Activated CD4-positive, alpha-beta T cell treated with anti-CD3 and anti-CD28 coated beads, Interleukin-2, amount 50 U/mL, for 1 hour (primary cell): ENCODE data around the gene JPH4.
"Not testable (repeated sequence)": the region's sequence is repeated elsewhere in the genome, so short reads cannot be mapped to it uniquely, and the experiment has no call there.

Experiments used
- DNase-seq: peaks from one replicate; pipeline ENCODE4 v3.0.0-alpha.2; 2020

The JPH4 gene

GRCh38 chr14:23578560-23579310 lies at the start of gene JPH4:
Gene JPH4, minus strand, starts transcription at chr14:23578790. Its CDS starts 1,337 bp downstream, at chr14:23577453.
- DNase-seq = no peak

DNA sequence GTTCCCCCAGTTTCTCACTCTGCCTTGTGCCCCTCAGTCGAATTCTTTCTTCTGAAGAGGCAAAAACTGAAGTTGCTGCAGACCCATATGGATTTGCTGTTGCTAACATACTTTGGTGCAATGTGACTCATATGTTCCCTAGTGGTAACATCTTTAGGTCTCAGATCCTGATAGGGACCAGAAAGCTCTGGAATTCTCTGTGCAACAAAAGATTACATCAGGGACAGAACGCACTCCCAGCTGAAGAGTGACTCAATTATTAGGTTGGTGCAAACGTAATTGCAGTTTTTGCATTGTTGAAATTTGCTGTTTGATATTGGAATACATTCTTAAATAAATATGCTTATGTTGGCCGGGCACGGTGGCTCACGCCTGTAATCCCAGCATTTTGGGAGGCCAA lies 49.4 kb upstream of the JPH4 start:
- no peak for DNase-seq

GRCh38 chr14:23626946-23627345 lies 48.4 kb upstream of the JPH4 start:
- no peak for DNase-seq

DNA sequence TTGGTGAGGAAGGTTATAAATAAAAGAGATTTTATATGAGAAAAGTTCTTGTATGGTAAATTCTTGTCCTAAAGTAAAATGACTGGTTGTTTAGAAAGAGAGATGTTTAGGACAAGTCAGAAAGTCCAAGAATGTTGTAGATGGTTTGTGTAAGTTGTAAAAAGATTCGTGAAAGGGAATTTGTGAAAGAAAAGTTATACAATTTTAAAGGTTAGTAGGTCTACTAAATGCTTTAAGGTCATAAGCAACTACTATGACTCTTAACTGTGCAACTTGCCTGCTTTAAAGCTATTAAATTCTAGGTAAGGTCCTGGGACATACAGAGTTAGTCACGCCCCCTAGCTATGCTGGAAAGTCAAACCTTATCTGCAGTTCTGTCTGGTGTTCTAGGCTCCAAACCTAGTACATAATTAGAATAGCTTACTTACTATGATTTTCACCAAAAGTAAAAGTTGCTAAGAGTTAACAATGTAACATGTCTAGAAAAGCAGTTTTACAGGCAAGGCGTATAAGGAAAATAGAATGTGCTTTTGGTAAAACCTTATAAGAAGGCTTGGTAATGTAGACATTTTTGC lies 46.3 kb upstream of the JPH4 start:
- no peak for DNase-seq

DNA sequence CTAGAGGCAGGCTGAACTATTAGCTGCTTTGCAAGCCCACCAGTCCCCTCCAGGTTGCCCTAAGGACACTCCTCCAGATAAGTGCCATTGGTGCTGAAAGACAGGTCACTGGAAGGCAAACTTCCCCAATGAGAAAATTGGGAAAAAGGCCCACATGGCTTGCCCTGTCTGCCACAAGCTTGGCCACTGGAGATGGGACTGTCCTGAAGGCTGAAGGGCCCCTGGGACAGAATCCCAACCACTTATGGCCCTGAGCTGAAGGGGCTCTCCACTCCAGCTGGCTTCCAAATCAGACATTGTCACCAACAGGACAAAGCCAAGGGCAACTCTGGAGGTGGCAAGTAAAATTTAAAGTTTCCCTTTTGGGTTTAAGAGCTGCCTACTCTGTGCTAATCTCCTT lies 45.4 kb upstream of the JPH4 start:
- no peak for DNase-seq

GRCh38 chr14:23622990-23623389 lies 44.4 kb upstream of the JPH4 start:
- no peak for DNase-seq

- no peak for DNase-seq
Measured at GRCh38 chr14:23621932-23622730, 43.5 kb upstream of the JPH4 start.

- no peak for DNase-seq
Measured at GRCh38 chr14:23621204-23621931, 42.8 kb upstream of the JPH4 start.

GRCh38 chr14:23620177-23620702 lies 41.6 kb upstream of the JPH4 start:
- DNase-seq = no peak

GRCh38 chr14:23618415-23618988 lies 39.9 kb upstream of the JPH4 start:
- DNase-seq = no peak

DNA sequence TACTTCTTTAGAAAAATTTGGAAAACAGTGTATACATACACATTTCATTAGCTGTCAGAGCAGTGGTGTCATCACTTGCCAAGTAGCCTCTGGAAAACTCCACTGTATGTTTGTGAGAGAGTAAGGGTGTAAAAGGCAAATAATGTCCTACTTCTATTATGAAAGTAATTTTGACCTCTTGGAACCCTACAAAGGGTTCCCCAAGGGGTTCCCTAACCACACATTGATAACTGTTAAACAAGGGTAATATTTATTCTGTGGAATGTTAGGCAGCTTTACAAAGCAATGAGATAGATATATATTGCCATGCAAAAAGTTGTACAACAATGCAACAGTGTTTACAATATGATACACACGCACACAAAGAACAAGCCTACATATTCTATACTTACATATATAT lies 38.9 kb upstream of the JPH4 start:
- DNase-seq = no peak

DNA sequence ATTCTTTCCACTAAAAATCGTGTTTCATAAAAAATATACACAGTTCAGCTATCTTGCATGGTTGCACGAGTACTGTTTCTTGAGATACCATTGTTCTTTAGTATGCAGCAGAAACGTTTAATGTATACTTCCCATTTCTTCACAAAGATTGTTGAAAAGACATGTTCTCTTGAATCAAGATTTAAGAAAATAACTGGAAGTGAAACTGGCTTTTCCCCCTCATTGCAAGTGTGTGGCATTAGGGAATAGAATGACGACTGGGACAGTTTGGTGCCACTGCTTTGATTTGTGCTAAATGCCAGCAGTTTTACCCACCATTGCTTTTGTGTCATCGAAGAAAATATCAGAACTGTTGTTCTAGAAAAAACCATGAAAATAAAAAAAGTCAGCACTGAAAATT lies 37.3 kb upstream of the JPH4 start:
- DNase-seq = no peak

DNA sequence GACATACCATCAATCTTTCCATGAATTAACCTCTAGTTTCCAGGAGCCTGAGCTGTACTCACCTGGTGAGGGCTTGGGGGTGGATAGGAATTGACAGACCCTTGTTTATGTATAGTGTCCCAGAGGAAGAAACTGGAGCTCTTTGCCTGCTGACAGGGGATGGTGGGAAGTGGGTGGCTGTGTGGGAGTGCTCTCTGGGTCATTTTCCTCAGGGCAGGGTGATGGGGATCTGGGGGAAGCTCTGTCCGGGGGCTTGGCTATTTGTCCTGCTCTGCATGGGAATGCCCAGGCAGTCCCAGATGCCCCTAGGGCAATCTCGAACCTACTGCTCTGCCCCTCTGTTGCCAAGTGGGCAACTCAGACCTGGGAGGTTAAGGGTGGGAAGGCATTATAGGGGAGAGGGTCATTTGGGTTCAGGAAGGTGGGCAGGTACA lies 35.8 kb upstream of the JPH4 start:
- no peak for DNase-seq

- no peak for DNase-seq
Measured at GRCh38 chr14:23613242-23614070, 34.9 kb upstream of the JPH4 start.

DNA sequence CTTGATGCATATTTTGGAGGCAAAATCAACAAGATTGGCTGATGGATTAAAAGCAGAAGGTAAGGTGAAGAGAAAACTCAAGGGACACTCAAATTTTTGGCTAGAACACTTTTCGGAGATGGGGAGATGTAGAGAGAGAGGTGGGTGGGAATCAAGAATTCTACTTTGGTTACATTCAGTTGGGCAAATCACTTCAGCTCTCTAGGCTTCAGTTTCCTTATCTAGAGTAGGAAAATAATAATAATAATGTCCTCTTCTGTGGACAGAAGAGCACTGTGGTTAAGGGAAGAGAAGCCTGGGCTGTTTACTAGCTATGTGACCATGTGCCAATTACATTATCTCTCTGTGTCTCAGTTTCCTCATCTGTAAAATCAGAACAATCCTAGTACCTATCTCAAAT lies 34.2 kb upstream of the JPH4 start:
- no peak for DNase-seq

DNA sequence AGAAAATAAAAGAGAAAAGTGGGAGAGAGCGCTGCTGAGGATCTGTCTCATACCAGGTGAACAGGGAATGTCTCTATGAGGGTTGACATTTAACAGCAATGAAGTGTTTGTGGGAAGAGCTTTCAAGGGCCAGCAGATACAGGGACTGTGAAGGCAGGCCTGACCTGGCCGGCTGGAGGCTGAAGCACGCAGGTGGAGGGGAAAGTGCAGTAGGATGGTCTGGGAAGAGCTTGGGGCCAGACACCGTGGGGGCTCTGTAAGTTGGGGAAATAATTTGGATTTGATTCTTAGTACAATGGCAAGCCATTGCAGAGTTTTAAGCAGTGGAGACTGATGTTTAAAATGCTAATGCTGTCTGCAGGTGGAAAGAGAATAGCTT lies 33.8 kb upstream of the JPH4 start:
- DNase-seq = no peak

DNA sequence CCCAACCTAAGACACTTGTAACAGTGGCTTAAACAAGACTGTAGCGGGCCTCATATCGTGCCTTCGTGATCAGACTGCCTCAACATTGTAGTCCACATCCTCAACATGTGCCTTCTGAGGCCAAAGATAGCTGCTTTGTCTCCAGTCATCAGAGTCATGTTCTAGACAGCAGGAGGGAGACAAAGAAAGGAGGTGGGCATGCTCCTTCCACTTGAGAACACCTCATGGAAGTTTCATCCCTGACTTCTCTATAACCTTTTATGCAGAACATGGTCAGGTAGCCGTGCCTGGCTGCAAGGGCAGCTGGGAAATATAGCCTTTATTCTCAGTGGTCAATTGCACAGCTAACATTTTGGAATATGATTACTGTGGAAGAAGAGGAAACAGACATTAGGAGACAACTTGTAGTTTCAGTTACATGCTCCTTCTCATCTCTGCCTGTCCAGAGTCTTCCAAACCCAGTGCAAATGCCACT lies 32.3 kb upstream of the JPH4 start:
- DNase-seq = no peak

GRCh38 chr14:23610090-23610814 lies 31.7 kb upstream of the JPH4 start:
- DNase-seq = no peak

- not testable (repeated sequence) for DNase-seq
Measured at GRCh38 chr14:23609411-23610089, 31.0 kb upstream of the JPH4 start.

DNA sequence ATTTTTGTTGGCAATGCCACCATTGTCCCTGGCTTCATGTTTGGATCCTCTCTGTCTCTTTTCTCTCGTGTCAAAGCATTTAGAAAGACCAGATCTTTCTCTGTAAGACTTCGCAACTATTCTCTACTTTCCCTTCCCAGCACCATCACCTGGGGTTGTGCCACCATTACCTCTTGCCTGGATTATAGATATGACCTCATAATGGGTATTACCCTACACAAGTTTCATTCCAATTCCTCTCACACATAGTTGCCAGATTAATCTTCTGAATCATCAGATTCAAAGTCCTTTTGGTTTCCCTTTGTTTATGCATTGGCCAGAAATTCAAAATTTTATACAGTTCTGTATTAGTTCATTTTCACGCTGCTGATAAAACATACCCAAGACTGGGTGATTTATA lies 30.4 kb upstream of the JPH4 start:
- no peak for DNase-seq
